ENCODE data around the gene ALPP.
"Not testable (repeated sequence)": the region's sequence is repeated elsewhere in the genome, so short reads cannot be mapped to it uniquely, and the experiment has no call there.

The ALPP gene

GRCh38 chr2:232378735-232379151, at the start of gene ALPP:
Gene ALPP (plus strand): TSS chr2:232378751. CDS start chr2:232378803, 52 bp downstream.
- DNase-seq (ENCODE audit: low read depth, low spot score), result not testable (repeated sequence)

GRCh38 chr2:232329716-232330067, 48.9 kb upstream of the ALPP start:
- DNase-seq (ENCODE audit: low read depth, low spot score), result no peak

GRCh38 chr2:232330068-232330999, 48.2 kb upstream of the ALPP start:
- no peak for DNase-seq (ENCODE audit: low read depth, low spot score)

- not testable (repeated sequence) for DNase-seq (ENCODE audit: low read depth, low spot score)
Observed at GRCh38 chr2:232331061-232331460, 47.5 kb upstream of the ALPP start.

- not testable (repeated sequence) for DNase-seq (ENCODE audit: low read depth, low spot score)
Observed at GRCh38 chr2:232331641-232332040, 46.9 kb upstream of the ALPP start.

- DNase-seq (ENCODE audit: low read depth, low spot score), result not testable (repeated sequence)
Observed at GRCh38 chr2:232332244-232332939, 46.2 kb upstream of the ALPP start.

- no peak for DNase-seq (ENCODE audit: low read depth, low spot score)
Observed at GRCh38 chr2:232332940-232333259, 45.7 kb upstream of the ALPP start.

GRCh38 chr2:232333361-232334135, 45.0 kb upstream of the ALPP start:
- DNase-seq (ENCODE audit: low read depth, low spot score), result no peak

- DNase-seq (ENCODE audit: low read depth, low spot score), result not testable (repeated sequence)
Observed at GRCh38 chr2:232334136-232334884, 44.2 kb upstream of the ALPP start.

- DNase-seq (ENCODE audit: low read depth, low spot score), result not testable (repeated sequence)
Observed at GRCh38 chr2:232334885-232335205, 43.7 kb upstream of the ALPP start.

- DNase-seq (ENCODE audit: low read depth, low spot score), result not testable (repeated sequence)
Observed at GRCh38 chr2:232335206-232335858, 43.2 kb upstream of the ALPP start.

GRCh38 chr2:232335859-232336215, 42.7 kb upstream of the ALPP start:
- no peak for DNase-seq (ENCODE audit: low read depth, low spot score)

- no peak for DNase-seq (ENCODE audit: low read depth, low spot score)
Observed at GRCh38 chr2:232336241-232336736, 42.3 kb upstream of the ALPP start.

GRCh38 chr2:232336981-232337720, 41.4 kb upstream of the ALPP start:
- DNase-seq (ENCODE audit: low read depth, low spot score), result no peak

- not testable (repeated sequence) for DNase-seq (ENCODE audit: low read depth, low spot score)
Observed at GRCh38 chr2:232338094-232338758, 40.3 kb upstream of the ALPP start.

GRCh38 chr2:232338759-232339106, 39.8 kb upstream of the ALPP start:
- no peak for DNase-seq (ENCODE audit: low read depth, low spot score)

GRCh38 chr2:232339121-232340081, 39.1 kb upstream of the ALPP start:
- DNase-seq (ENCODE audit: low read depth, low spot score), result no peak

- DNase-seq (ENCODE audit: low read depth, low spot score), result no peak
Observed at GRCh38 chr2:232340171-232340935, 38.2 kb upstream of the ALPP start.

All from activated CD4-positive, CD25-positive, alpha-beta regulatory T cell treated with anti-CD3 and anti-CD28 coated beads, Interleukin-2, amount 50 U/mL, for 16 hours (primary cell).